RWPE2 (cell line): Measurements from ENCODE around the gene NRDC.

Experiments
- ATAC-seq: fragments of 200-7000 bp; cut with Tn5 transposase; 3 replicates; pipeline ENCODE4 v1.9.1; 2021; ENCODE audit warnings: low read depth
- DNase-seq: peaks from one replicate; pipeline ENCODE4 v3.0.0-alpha.2; 2020; ENCODE audit warnings: low spot score
- H3K27ac ChIP-seq: fragments of 450-650 bp; 2 replicates; pipeline ENCODE4 v1.5.1; 2017; ENCODE audit warnings: mild to moderate bottlenecking; ENCODE audit not compliant: poor library complexity, severe bottlenecking
- H3K27me3 ChIP-seq: fragments of 250-450 bp; sonication (Bioruptor Pico); 2 replicates; pipeline ENCODE4 v1.5.1; 2021; ENCODE audit warnings: mild to moderate bottlenecking, moderate library complexity; ENCODE audit not compliant: insufficient read depth, poor library complexity, severe bottlenecking
- H3K36me3 ChIP-seq: fragments of 250-450 bp; sonication (Bioruptor Pico); 2 replicates; pipeline ENCODE4 v1.5.1; 2020; ENCODE audit warnings: low read depth, mild to moderate bottlenecking, moderate library complexity
- H3K4me1 ChIP-seq: fragments of 250-450 bp; sonication (Bioruptor Pico); 2 replicates; pipeline ENCODE4 v1.5.1; 2021; ENCODE audit warnings: mild to moderate bottlenecking, moderate library complexity; ENCODE audit not compliant: insufficient read depth, poor library complexity, severe bottlenecking
- H3K4me3 ChIP-seq: fragments of 250-450 bp; sonication (Bioruptor Pico); 2 replicates; pipeline ENCODE4 v1.5.1; 2021; ENCODE audit warnings: mild to moderate bottlenecking, moderate library complexity; ENCODE audit not compliant: severe bottlenecking
- H3K9me3 ChIP-seq: fragments of 250-450 bp; sonication (Bioruptor Pico); 2 replicates; pipeline ENCODE4 v1.5.1; 2021; ENCODE audit warnings: mild to moderate bottlenecking, moderate library complexity; ENCODE audit not compliant: severe bottlenecking
- CTCF ChIP-seq: fragments of 450-650 bp; IDR thresholded peaks from one replicate; pipeline ENCODE4 v1.5.1; 2017; ENCODE audit warnings: mild to moderate bottlenecking, moderate library complexity; ENCODE audit not compliant: poor library complexity, severe bottlenecking

Gene NRDC

GRCh38 chr1:51760872-51761271, 117.7 kb downstream of the NRDC start:
- H3K27ac ChIP-seq = peak overlapping the region; percentile 2
- ATAC-seq (peak; percentile 58; the same call in 2 of the 3 replicates), DNase-seq (no peak)
- no peak overlapping the region for H3K4me3 ChIP-seq
- no peak for TF ChIP-seq CTCF
- peaks cover 9% of the 10 kb centered on the region for H3K4me1 ChIP-seq
- peaks cover 54% of the 10 kb centered on the region for H3K36me3 ChIP-seq
- no peaks in the 10 kb centered on the region for H3K27me3 ChIP-seq
- no peaks in the 10 kb centered on the region for H3K9me3 ChIP-seq

- Histone ChIP-seq H3K27me3 (no peaks in the 10 kb centered on the region), H3K4me3 (no peak overlapping the region), H3K27ac (no peak overlapping the region), H3K9me3 (no peaks in the 10 kb centered on the region), H3K36me3 (peaks cover 52% of the 10 kb centered on the region), H3K4me1 (peaks cover 9% of the 10 kb centered on the region)
- no peak for DNase-seq
- TF ChIP-seq CTCF = no peak
- ATAC-seq = no peak
Observed at GRCh38 chr1:51758310-51758709, 120.2 kb downstream of the NRDC start.

- H3K4me3 ChIP-seq = no peak overlapping the region
- TF ChIP-seq CTCF = no peak
- no peaks in the 10 kb centered on the region for H3K9me3 ChIP-seq
- peaks cover 52% of the 10 kb centered on the region for H3K36me3 ChIP-seq
- peaks cover 9% of the 10 kb centered on the region for H3K4me1 ChIP-seq
- ATAC-seq (no peak), DNase-seq (no peak)
- no peaks in the 10 kb centered on the region for H3K27me3 ChIP-seq
- H3K27ac ChIP-seq = no peak overlapping the region
Observed at GRCh38 chr1:51756290-51756689, 122.2 kb downstream of the NRDC start.

GRCh38 chr1:51755437-51755836, 123.1 kb downstream of the NRDC start:
- TF ChIP-seq CTCF = no peak
- Histone ChIP-seq H3K4me1 (peaks cover 10% of the 10 kb centered on the region), H3K27ac (no peak overlapping the region), H3K9me3 (no peaks in the 10 kb centered on the region), H3K4me3 (no peak overlapping the region), H3K36me3 (peaks cover 59% of the 10 kb centered on the region), H3K27me3 (no peaks in the 10 kb centered on the region)
- no peak for DNase-seq
- ATAC-seq = no peak

- ATAC-seq (no peak), DNase-seq (no peak)
- Histone ChIP-seq H3K27ac (no peak overlapping the region), H3K4me3 (no peak overlapping the region), H3K9me3 (no peaks in the 10 kb centered on the region), H3K36me3 (peaks cover 59% of the 10 kb centered on the region), H3K27me3 (no peaks in the 10 kb centered on the region), H3K4me1 (peaks cover 10% of the 10 kb centered on the region)
- no peak for TF ChIP-seq CTCF
Observed at GRCh38 chr1:51754666-51755065, 123.9 kb downstream of the NRDC start.
